A673 (cell line): ENCODE data around the gene MT4. TPM values are rescaled to one million over a fixed set of nuclear protein-coding genes. Genes with fewer than 3 reads are reported as not detected.
A peak's percentile ranks its signal among the peaks of the same experiment; 100 is the strongest.

Source experiments
- BruUV-seq: library from RNA; stranded (reverse); fragments of 400-500 nt; replicated peaks from 2 replicates; lab custom pipeline; 2021; lab: Mats Ljungman, UMichigan
- CTCF ChIA-PET: fragments of 300-600 bp; sonication (Branson Sonifier 250); formaldehyde crosslinking; loops from one replicate; lab custom pipeline; 2022; ENCODE audit warnings: antibody characterized with exemption; lab: Charles Lee
- POLR2A ChIA-PET: fragments of 300-600 bp; sonication (Branson Sonifier 250); formaldehyde crosslinking; loops from one replicate; lab custom pipeline; 2022; ENCODE audit warnings: antibody characterized with exemption; ENCODE audit not compliant: low non-redundant PET; lab: Charles Lee
- DNase-seq: peaks from one replicate; pipeline ENCODE4 v3.0.0-alpha.2; 2015; ENCODE audit warnings: low spot score
- H3K27ac ChIP-seq: fragments of 200-600 bp; sonication (generic); 2 replicates; pipeline ENCODE4 v1.5.1; 2016; ENCODE audit warnings: mixed run types, low read depth, mild to moderate bottlenecking, mixed read lengths, antibody characterized with exemption, low read length; ENCODE audit not compliant: poor library complexity, severe bottlenecking
- H3K27me3 ChIP-seq: fragments of 200-600 bp; sonication (generic); replicated peaks from 2 replicates; pipeline ENCODE4 v1.6.1; 2017; ENCODE audit warnings: mixed run types, low read depth, mild to moderate bottlenecking, mixed read lengths, antibody characterized with exemption, low read length; ENCODE audit not compliant: insufficient read depth, poor library complexity
- H3K36me3 ChIP-seq: fragments of 200-600 bp; sonication (generic); 2 replicates; pipeline ENCODE4 v1.6.1; 2016; ENCODE audit warnings: mixed run types, mild to moderate bottlenecking, mixed read lengths, antibody characterized with exemption, low read length; ENCODE audit not compliant: insufficient read depth, poor library complexity, severe bottlenecking
- H3K4me1 ChIP-seq: fragments of 200-600 bp; sonication (generic); 2 replicates; pipeline ENCODE4 v1.6.1; 2017; ENCODE audit warnings: mixed run types, mild to moderate bottlenecking, mixed read lengths, antibody characterized with exemption, low read length; ENCODE audit not compliant: insufficient read depth, poor library complexity, severe bottlenecking
- H3K4me3 ChIP-seq: fragments of 200-600 bp; sonication (generic); 2 replicates; pipeline ENCODE4 v1.5.1; 2016; ENCODE audit warnings: low read depth, mixed run types, mild to moderate bottlenecking, mixed read lengths, low read length; ENCODE audit not compliant: poor library complexity, severe bottlenecking
- H3K9me3 ChIP-seq: fragments of 200-600 bp; sonication (generic); 2 replicates; pipeline ENCODE4 v1.6.1; 2016; ENCODE audit warnings: mixed run types, low read depth, mild to moderate bottlenecking, mixed read lengths, antibody characterized with exemption, low read length; ENCODE audit not compliant: poor library complexity, severe bottlenecking
- CTCF ChIP-seq: fragments of 300-800, 200-600 bp; sonication (generic); conservative IDR thresholded peaks from 2 replicates; pipeline ENCODE4 v1.5.1; 2017; ENCODE audit warnings: low read depth, mild to moderate bottlenecking, antibody characterized with exemption, low read length, moderate library complexity, mixed read lengths
- EZH2 ChIP-seq: fragments of 200-600 bp; sonication (generic); IDR thresholded peaks from 2 replicates; pipeline ENCODE4 v1.6.1; 2017; ENCODE audit warnings: borderline replicate concordance, low read depth, mild to moderate bottlenecking, mixed read lengths, antibody characterized with exemption, low read length; ENCODE audit not compliant: poor library complexity, severe bottlenecking
- intact Hi-C: fragments of 100-400 bp; cut with micrococcal nuclease; formaldehyde crosslinking; loops from one replicate; pipeline ENCODE4 v1.10.0; 2022; ENCODE audit not compliant: unreplicated experiment
- total RNA-seq: library from RNA; stranded (reverse); gene quantifications from 2 replicates; pipeline ENCODE4 v1.2.3, GENCODE V29; 2021

The MT4 gene
- total RNA-seq, 1 experiment from 2014 or later = not detected

- Histone ChIP-seq H3K36me3 (no peaks in the 10 kb centered on the region), H3K27me3 (no peaks in the 10 kb centered on the region), H3K9me3 (no peaks in the 10 kb centered on the region), H3K4me3 (no peak overlapping the region), H3K27ac (no peak overlapping the region), H3K4me1 (peaks cover 3% of the 10 kb centered on the region)
- intact Hi-C loops = no loop called here
- BruUV-seq = no TSS peak
- POLR2A ChIA-PET = no interaction called here
- CTCF ChIA-PET = no interaction called here
- no peak for TF ChIP-seq CTCF
- no peak for TF ChIP-seq EZH2
- no peak for DNase-seq
Measured at GRCh38 chr16:56525236-56525635, 39.6 kb upstream of the MT4 start.

- Histone ChIP-seq H3K36me3 (no peaks in the 10 kb centered on the region), H3K4me3 (no peak overlapping the region), H3K27me3 (no peaks in the 10 kb centered on the region), H3K27ac (no peak overlapping the region), H3K4me1 (peaks cover 2% of the 10 kb centered on the region), H3K9me3 (no peaks in the 10 kb centered on the region)
- CTCF ChIA-PET = no interaction called here
- POLR2A ChIA-PET = no interaction called here
- intact Hi-C loops = no loop called here
- DNase-seq = peak; percentile 47
- BruUV-seq = no TSS peak
- TF ChIP-seq EZH2 (no peak), CTCF (no peak)
Measured at GRCh38 chr16:56530872-56531271, 34.0 kb upstream of the MT4 start.

GRCh38 chr16:56532714-56533113 lies 32.2 kb upstream of the MT4 start:
- intact Hi-C loops = no loop called here
- peaks cover 2% of the 10 kb centered on the region for H3K4me1 ChIP-seq
- CTCF ChIA-PET = no interaction called here
- H3K27ac ChIP-seq = no peak overlapping the region
- H3K36me3 ChIP-seq = no peaks in the 10 kb centered on the region
- no peaks in the 10 kb centered on the region for H3K9me3 ChIP-seq
- no peak overlapping the region for H3K4me3 ChIP-seq
- POLR2A ChIA-PET = interaction anchor here (0.6 kb wide), 1 partner anchor 14 kb away, joined by 3 read pairs; no protein-coding TSS in a partner anchor
- TF ChIP-seq CTCF = peak; percentile 26; the same call in 1 of the 2 replicates
- TF ChIP-seq EZH2 = no peak
- no peak for DNase-seq
- H3K27me3 ChIP-seq = no peaks in the 10 kb centered on the region
- BruUV-seq = no TSS peak
